CD4-positive, alpha-beta T cell (primary cell): ENCODE data around the gene ENOX1. TPM values are rescaled to one million over a fixed set of nuclear protein-coding genes. Genes with fewer than 3 reads are reported as not detected.

Source experiments
- ATAC-seq: fragments of 200-7000 bp; cut with Tn5 transposase; one replicate; pipeline ENCODE4 v1.10.0; 2022; ENCODE audit warnings: mild to moderate bottlenecking; ENCODE audit not compliant: poor library complexity
- CTCF ChIA-PET: fragments of 350-600 bp; sonication (Branson Sonifier 250); formaldehyde crosslinking; loops from one replicate; lab custom pipeline; 2021; ENCODE audit warnings: antibody characterized with exemption, inconsistent platforms; lab: Charles Lee
- POLR2A ChIA-PET: fragments of 350-600 bp; sonication (Branson Sonifier 250); formaldehyde crosslinking; loops from one replicate; lab custom pipeline; 2021; ENCODE audit warnings: antibody characterized with exemption, inconsistent platforms; lab: Charles Lee
- DNase-seq, 14 experiments: peaks; one replicate each; pipeline ENCODE4 v3.0.0-alpha.2; 2013 to 2020; ENCODE audit warnings: mixed read lengths in 2 of 14
- H3K27ac ChIP-seq, 2 donors: one replicate each; pipeline versions ENCODE4 v1.5.1 to v1.7.0; 2013; ENCODE audit warnings: low read length in 2 of 2, low read depth in 1 of 2, mild to moderate bottlenecking in 1 of 2
- H3K27me3 ChIP-seq, 2 experiments: 1 replicate in 1 of 2; 2 replicates in 1 of 2; pipeline versions ENCODE4 v1.6.1 to v1.7.0; 2013; ENCODE audit warnings: low read length in 2 of 2, control low read depth in 1 of 2, mild to moderate bottlenecking in 1 of 2, moderate library complexity in 1 of 2; ENCODE audit not compliant: insufficient read depth in 2 of 2, control insufficient read depth in 1 of 2
- H3K36me3 ChIP-seq: one replicate; pipeline ENCODE4 v1.6.1; 2013; ENCODE audit warnings: low read length, control low read depth; ENCODE audit not compliant: insufficient read depth
- H3K4me1 ChIP-seq: one replicate; pipeline ENCODE4 v1.6.1; 2013; ENCODE audit warnings: low read length, control low read depth; ENCODE audit not compliant: insufficient read depth
- H3K4me3 ChIP-seq: one replicate; pipeline ENCODE4 v1.5.1; 2013; ENCODE audit warnings: mild to moderate bottlenecking, low read length, moderate library complexity
- H3K9me3 ChIP-seq, 2 experiments: 1 replicate in 1 of 2; 2 replicates in 1 of 2; pipeline versions ENCODE4 v1.6.1 to v1.7.0; 2013; ENCODE audit warnings: low read length in 2 of 2, mild to moderate bottlenecking in 2 of 2, control low read depth in 1 of 2, moderate library complexity in 1 of 2; ENCODE audit not compliant: control insufficient read depth in 1 of 2, insufficient read depth in 1 of 2
- H3K27ac Mint-ChIP-seq: one replicate; pipeline ENCODE4 v1.8.0; 2020; ENCODE audit warnings: mixed read lengths
- H3K27me3 Mint-ChIP-seq: one replicate; pipeline ENCODE4 v1.8.0; 2021; ENCODE audit warnings: mixed read lengths
- H3K36me3 Mint-ChIP-seq: one replicate; pipeline ENCODE4 v1.8.0; 2021; ENCODE audit warnings: low read depth, mixed read lengths
- H3K4me1 Mint-ChIP-seq: one replicate; pipeline ENCODE4 v1.8.0; 2021; ENCODE audit warnings: low read depth, mixed read lengths
- H3K4me3 Mint-ChIP-seq: one replicate; pipeline ENCODE4 v1.8.0; 2020; ENCODE audit warnings: mild to moderate bottlenecking, mixed read lengths
- H3K9me3 Mint-ChIP-seq: one replicate; pipeline ENCODE4 v1.8.0; 2020; ENCODE audit warnings: mixed read lengths
- CTCF ChIP-seq: fragments of 200-600 bp; IDR thresholded peaks from one replicate; pipeline ENCODE4 v1.8.0; 2022; ENCODE audit warnings: antibody characterized with exemption, mild to moderate bottlenecking
- intact Hi-C, 2 experiments: fragments of 100-400 bp; cut with DNase I in 1 of 2; cut with micrococcal nuclease in 1 of 2; formaldehyde crosslinking; loops; one replicate each; pipeline versions ENCODE4 v1.15.1 to v1.9.0; 2023 to 2025; cut with DNase I, micrococcal nuclease
- total RNA-seq, 174 experiments: library from RNA in 2 of 174; stranded (reverse) in 2 of 174; gene quantifications; one replicate each; pipeline ENCODE4 v1.2.3 and lab custom pipeline; 2021 to 2026

Gene ENOX1
- total RNA-seq, 2 experiments from 2014 or later: not detected

GRCh38 chr13:43561081-43561480 lies 225.7 kb downstream of the ENOX1 start:
- DNase-seq: no peak

GRCh38 chr13:43558939-43559338 lies 227.8 kb downstream of the ENOX1 start:
- Histone ChIP-seq H3K36me3 (no peaks in the 10 kb centered on the region), H3K9me3 (no peaks in the 10 kb centered on the region), H3K4me3 (no peak overlapping the region), H3K27ac (no peak overlapping the region), H3K27me3 (no peaks in the 10 kb centered on the region), H3K4me1 (no peaks in the 10 kb centered on the region)
- ATAC-seq (no peak), DNase-seq (no peak)
- no peaks in the 10 kb centered on the region for H3K36me3 Mint-ChIP-seq
- H3K27me3 Mint-ChIP-seq: no peaks in the 10 kb centered on the region
- intact Hi-C loops: no loop called here
- ChIA-PET CTCF (no interaction called here), POLR2A (no interaction called here)
- no peak overlapping the region for H3K4me3 Mint-ChIP-seq
- H3K4me1 Mint-ChIP-seq: no peaks in the 10 kb centered on the region
- no peak for TF ChIP-seq CTCF
- H3K27ac Mint-ChIP-seq: no peak overlapping the region
- no peaks in the 10 kb centered on the region for H3K9me3 Mint-ChIP-seq

More at GRCh38 chr13:43561081-43561480, 225.7 kb downstream of the ENOX1 start:
- Histone ChIP-seq H3K4me1 (no peaks in the 10 kb centered on the region), H3K27me3 (no peaks in the 10 kb centered on the region), H3K9me3 (no peaks in the 10 kb centered on the region), H3K4me3 (no peak overlapping the region), H3K36me3 (no peaks in the 10 kb centered on the region), H3K27ac (no peak overlapping the region)
- H3K9me3 Mint-ChIP-seq: no peaks in the 10 kb centered on the region
- intact Hi-C loops: no loop called here
- no peak overlapping the region for H3K4me3 Mint-ChIP-seq
- CTCF ChIA-PET: no interaction called here
- H3K36me3 Mint-ChIP-seq: no peaks in the 10 kb centered on the region
- no peaks in the 10 kb centered on the region for H3K27me3 Mint-ChIP-seq
- no peaks in the 10 kb centered on the region for H3K4me1 Mint-ChIP-seq
- POLR2A ChIA-PET: no interaction called here
- no peak for ATAC-seq
- no peak for TF ChIP-seq CTCF
- no peak overlapping the region for H3K27ac Mint-ChIP-seq

GRCh38 chr13:43558326-43558725 lies 228.4 kb downstream of the ENOX1 start:
- H3K27ac Mint-ChIP-seq: no peak overlapping the region
- Histone ChIP-seq H3K27ac (no peak overlapping the region), H3K36me3 (no peaks in the 10 kb centered on the region), H3K9me3 (no peaks in the 10 kb centered on the region), H3K4me1 (no peaks in the 10 kb centered on the region), H3K27me3 (no peaks in the 10 kb centered on the region), H3K4me3 (no peak overlapping the region)
- no peaks in the 10 kb centered on the region for H3K9me3 Mint-ChIP-seq
- POLR2A ChIA-PET: no interaction called here
- H3K4me1 Mint-ChIP-seq: no peaks in the 10 kb centered on the region
- CTCF ChIA-PET: no interaction called here
- no peak overlapping the region for H3K4me3 Mint-ChIP-seq
- H3K36me3 Mint-ChIP-seq: no peaks in the 10 kb centered on the region
- no peaks in the 10 kb centered on the region for H3K27me3 Mint-ChIP-seq
- ATAC-seq: no peak
- DNase-seq: no peak
- intact Hi-C loops: no loop called here
- TF ChIP-seq CTCF: no peak
